ENCODE data around the gene PLD6.
"Not testable (repeated sequence)": the region's sequence is repeated elsewhere in the genome, so short reads cannot be mapped to it uniquely, and the experiment has no call there.

The PLD6 gene

DNA sequence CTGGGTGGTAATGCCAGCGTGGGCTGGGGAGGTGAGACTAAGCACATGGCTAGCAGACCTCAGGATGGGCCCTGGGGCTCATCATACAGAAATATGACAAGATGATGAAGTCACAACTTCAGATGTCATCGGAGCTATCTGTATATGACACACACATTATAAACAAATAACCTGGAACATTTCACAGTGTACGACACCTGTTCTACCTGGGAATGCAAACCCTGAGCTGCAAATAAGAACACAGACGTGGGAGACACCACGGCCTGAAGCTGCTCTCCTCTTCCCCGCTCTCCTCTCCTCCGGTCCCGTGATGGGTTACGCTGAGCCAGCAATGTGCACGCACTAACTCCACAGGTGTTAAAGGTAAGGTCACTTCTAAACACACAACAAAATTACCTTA is 4.9 kb downstream of the PLD6 start:
- DNase-seq (ENCODE audit: low read depth) = no peak

GRCh38 chr17:17200831-17201230 is 5.3 kb downstream of the PLD6 start:
- no peak for DNase-seq (ENCODE audit: low read depth)

- DNase-seq (ENCODE audit: low read depth) = no peak
Observed at GRCh38 chr17:17200311-17200710, 5.8 kb downstream of the PLD6 start.

- no peak for DNase-seq (ENCODE audit: low read depth)
Observed at GRCh38 chr17:17198281-17198680, 7.9 kb downstream of the PLD6 start.

DNA sequence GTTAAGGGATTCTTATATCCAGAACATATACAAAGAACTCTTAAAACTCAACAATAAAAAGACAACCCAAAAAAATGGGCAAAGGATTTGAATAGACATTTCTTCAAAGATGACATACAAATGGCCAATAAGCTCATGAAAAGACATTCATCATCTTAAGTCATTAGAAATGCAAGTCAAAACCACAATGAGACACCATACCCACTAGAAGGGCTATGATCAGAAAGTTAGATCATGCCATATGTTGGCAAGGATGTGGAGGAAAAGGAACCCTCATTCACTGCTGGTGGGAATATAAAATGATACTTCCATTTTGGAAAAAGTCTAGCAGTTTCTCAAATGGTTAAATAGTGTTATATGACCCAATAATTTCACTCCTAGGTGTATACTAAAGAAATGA is 9.4 kb downstream of the PLD6 start:
- no peak for DNase-seq (ENCODE audit: low read depth)

DNA sequence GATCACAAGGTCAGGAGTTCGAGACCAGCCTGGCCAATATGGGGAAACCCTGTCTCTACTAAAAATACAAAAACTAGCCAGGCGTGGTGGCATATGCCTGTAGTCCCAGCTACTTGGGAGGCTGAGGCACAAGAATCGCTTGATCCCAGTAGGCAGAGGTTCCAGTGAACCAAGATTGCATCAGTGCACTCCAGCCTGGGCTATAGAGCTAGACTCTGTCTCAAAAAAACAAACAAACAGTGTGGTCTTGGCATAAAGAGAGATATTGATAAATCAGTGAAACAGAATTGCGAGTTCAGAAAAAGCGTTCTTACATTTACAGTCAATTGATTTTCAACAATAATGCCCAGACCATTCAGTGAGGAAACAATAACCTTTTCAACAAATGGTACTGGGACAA is 10.7 kb downstream of the PLD6 start:
- DNase-seq (ENCODE audit: low read depth) = not testable (repeated sequence)

DNA sequence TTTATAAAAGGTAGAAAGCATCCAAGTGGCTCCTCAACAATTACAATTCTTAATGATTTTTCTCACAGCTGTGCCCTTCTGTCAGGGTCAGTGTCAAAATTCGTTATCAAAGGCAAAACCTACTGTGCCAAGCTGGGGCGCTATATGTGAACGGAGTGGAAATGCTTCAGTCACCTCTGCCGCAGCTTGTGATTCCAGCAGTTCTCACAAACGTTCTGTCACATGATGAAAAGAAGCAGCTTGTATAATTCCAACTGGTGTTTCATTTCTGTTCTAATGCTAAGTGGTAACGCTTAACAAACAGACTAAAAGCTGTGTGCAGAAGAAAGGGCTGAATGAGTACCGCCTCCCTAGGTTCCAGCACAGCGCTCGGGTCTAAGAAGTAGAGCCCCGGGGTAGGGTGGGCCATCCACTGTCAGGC is 14.2 kb downstream of the PLD6 start:
- no peak for DNase-seq (ENCODE audit: low read depth)

- no peak for DNase-seq (ENCODE audit: low read depth)
Observed at GRCh38 chr17:17191346-17191792, 14.8 kb downstream of the PLD6 start.

GRCh38 chr17:17190188-17190587 is 15.9 kb downstream of the PLD6 start:
- no peak for DNase-seq (ENCODE audit: low read depth)

- DNase-seq (ENCODE audit: low read depth) = no peak
Observed at GRCh38 chr17:17189559-17189958, 16.6 kb downstream of the PLD6 start.

DNA sequence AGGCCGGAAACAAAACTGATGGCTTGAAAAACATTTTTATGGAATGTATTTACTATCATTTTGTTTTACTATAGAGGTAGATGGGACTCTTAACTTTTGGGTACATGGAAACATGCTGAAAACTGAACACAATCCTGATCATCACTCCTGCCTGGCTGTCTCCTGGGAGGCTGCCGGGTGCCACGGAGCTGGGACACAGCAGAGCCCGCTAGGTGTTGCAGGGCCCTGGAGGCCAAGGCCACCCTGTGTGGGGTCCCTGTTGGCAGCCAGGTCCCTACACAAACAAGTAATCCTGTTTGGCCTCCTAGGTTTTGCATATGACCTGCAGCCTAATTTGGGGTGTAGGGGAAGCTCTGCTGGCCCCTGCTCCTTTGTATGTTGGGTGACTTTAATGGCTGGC is 17.5 kb downstream of the PLD6 start:
- no peak for DNase-seq (ENCODE audit: low read depth)

DNA sequence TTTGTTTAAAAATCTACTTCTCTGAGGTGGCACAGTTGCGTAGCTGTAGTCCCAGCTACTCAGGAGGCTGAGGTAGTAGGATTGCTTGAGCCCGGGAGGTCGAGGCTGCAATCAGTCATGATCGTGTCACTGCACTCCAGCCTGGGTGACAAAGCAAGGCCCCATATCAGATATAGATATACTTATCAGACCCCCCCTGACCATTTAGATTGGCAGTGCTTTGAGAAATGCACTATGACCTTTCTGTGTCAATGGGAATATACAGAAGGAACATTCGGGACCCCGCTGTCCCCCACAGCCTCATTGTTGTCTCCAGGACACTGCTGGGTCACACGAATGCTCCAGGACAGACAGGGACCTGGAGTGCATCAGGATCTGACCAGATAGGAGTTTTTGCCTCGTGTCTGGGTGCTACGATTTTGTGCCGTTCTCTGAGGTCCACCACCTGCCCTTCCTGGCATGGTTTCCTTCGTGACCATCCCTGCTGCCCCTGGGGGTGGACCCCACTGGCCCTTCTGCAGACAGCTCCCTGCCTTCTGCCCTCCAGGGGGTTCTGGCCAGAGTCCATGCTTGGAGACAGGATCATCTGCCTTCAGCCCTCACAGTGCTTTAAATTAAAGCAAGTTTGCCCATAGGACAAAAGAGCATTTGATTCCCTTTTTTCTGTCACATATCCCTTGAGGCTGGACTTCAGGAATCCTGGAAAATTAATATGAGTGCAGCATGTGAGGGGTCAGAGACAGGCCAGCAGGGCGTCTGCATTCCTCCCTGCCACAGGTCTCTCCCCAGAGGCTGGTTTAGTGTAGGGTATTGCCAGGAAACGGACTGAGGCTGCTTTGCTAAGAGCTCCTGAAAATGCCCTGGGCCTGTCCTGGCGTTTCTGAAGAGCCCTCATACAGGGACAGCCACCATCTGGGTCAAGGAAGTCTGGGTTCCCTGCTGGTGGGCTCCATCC is 19.3 kb downstream of the PLD6 start:
- no peak for DNase-seq (ENCODE audit: low read depth)

GRCh38 chr17:17186051-17186450 is 20.1 kb downstream of the PLD6 start:
- no peak for DNase-seq (ENCODE audit: low read depth)

DNA sequence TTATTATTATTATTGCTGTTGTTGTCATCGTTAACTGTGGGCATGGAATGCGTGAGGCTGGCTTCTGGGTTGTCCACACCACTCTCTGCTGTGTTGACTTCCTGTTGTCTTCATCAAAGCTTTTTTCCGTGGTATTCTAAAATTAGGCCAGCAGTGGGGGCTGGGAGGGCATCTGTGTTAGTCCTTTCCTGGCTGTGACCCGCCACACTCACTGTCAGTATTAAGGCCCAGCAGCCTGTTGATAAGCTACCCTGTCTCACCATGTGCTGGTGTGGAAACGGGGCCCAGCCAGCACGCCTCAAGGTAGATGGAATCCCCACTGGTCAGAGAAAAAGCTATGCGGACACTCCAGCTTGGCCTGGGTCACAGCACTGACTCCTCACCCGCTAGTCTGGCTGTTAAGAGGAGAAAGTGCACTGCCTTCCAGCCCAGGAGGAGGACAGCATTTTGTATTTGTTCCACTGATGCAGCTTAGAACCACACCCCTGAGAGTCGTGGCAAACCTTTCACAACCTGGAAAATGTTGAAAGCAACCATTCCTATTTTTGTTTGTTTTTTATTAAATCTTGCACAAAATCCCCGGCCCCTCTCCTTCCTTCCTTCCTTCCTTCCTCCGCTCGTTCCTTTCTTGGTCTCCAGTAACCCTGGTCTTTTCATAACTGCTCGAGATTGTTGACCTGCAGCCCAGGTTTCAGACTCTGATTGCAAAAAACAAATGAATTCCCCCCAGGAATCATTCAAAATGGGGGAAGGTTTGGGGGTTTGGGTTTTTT is 21.0 kb downstream of the PLD6 start:
- DNase-seq (ENCODE audit: low read depth) = not testable (repeated sequence)

DNA sequence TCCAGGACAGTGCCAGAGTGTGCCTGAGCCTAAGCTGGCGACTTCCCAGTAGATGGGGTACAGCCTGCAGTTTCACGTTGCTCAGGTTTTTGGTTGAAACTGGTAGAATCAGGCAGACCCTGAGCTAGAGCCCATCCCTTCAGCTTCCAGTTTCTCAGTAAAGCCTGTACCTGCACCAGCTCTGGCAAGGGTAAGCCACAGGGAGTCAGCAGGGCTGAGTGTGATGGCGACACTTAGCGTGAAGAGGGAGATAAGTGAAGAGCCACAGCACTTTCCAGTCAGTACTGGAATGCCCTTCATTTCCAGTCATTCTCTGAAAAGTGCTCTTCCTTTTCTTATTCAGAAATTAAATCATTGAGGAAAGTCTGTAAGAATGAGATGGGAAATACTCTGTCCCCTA is 22.4 kb downstream of the PLD6 start:
- no peak for DNase-seq (ENCODE audit: low read depth)

- DNase-seq (ENCODE audit: low read depth) = no peak
Observed at GRCh38 chr17:17182598-17183136, 23.5 kb downstream of the PLD6 start.

GRCh38 chr17:17181666-17182597 is 24.2 kb downstream of the PLD6 start:
- no peak for DNase-seq (ENCODE audit: low read depth)

GRCh38 chr17:17180741-17181525 is 25.2 kb downstream of the PLD6 start:
- DNase-seq (ENCODE audit: low read depth) = no peak

GRCh38 chr17:17180141-17180603 is 26.0 kb downstream of the PLD6 start:
- DNase-seq (ENCODE audit: low read depth) = no peak

GRCh38 chr17:17179371-17179827 is 26.7 kb downstream of the PLD6 start:
- no peak for DNase-seq (ENCODE audit: low read depth)

DNA sequence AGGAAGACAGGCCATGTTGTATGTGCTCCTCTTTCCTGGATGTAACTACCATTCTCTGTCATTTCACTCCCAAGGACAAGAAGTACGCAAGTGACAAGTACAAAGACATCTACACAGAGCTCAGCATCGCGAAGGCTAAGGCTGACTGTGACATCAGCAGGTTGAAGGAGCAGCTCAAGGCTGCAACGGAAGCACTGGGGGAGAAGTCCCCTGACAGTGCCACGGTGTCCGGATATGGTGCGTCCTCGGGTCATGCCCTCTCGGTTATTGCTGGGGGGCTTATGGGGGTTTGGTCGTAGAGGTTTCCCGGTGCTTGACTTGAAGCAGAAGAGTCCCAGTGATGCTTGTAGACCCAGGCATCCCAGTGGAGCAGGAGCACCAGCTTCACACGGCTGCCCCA is 29.0 kb downstream of the PLD6 start:
- no peak for DNase-seq (ENCODE audit: low read depth)

Data from stimulated activated CD8-positive, alpha-beta memory T cell treated with anti-CD3 and anti-CD28 coated beads, Interleukin-12 subunit alpha, Interleukin-12 subunit beta, amount 100 ng/mL, for 4 hours (primary cell).